Gastrocnemius medialis (tissue), 4 donors: ENCODE measurements around the gene NLRP5.

Experiments used
- CTCF ChIP-seq, 5 experiments: fragments of 450-650 bp in 3 of 5; fragments of 200-600 bp in 2 of 5; sonication (generic) in 2 of 5; IDR thresholded peaks in 4 of 5; conservative IDR thresholded peaks in 1 of 5; 1 replicate in 4 of 5; 2 replicates in 1 of 5; pipeline ENCODE4 v1.5.1; 2016 to 2019; ENCODE audit warnings: antibody characterized with exemption in 5 of 5, mild to moderate bottlenecking in 3 of 5, moderate library complexity in 3 of 5
- POLR2A ChIP-seq, 2 donors: fragments of 450-650 bp; IDR thresholded peaks; one replicate each; pipeline ENCODE4 v1.6.1; 2017; ENCODE audit warnings: antibody characterized with exemption in 2 of 2, mild to moderate bottlenecking in 2 of 2, moderate library complexity in 2 of 2

GRCh38 chr19:56015756-56016155, 29.2 kb downstream of the NLRP5 start:
- no peak for TF ChIP-seq POLR2A (IDR thresholded peaks at IDR 0.05)
- TF ChIP-seq CTCF (IDR thresholded peaks at IDR 0.05 in 4 of 5, conservative IDR thresholded peaks at IDR 0.05 in 1 of 5): no peak
